MCF 10A (cell line): Measurements from ENCODE around the gene WFDC5. TPM values are rescaled to one million over a fixed set of nuclear protein-coding genes. Genes with fewer than 3 reads are reported as not detected.

ENCODE experiments used
- BruUV-seq: library from RNA; stranded (reverse); fragments of 400-500 nt; replicated peaks from 2 replicates; lab custom pipeline; 2021; lab: Mats Ljungman, UMichigan
- CTCF ChIA-PET: fragments of 300-600 bp; sonication (Branson Sonifier 250); formaldehyde crosslinking; extraction: SDS; loops from one replicate; lab custom pipeline; 2021; ENCODE audit warnings: antibody characterized with exemption, inconsistent platforms; lab: Yijun Ruan, JAX
- POLR2A ChIA-PET: fragments of 300-600, 350-650 bp; sonication (Branson Sonifier 250); formaldehyde crosslinking; extraction: SDS; loops from one replicate; lab custom pipeline; 2020; ENCODE audit warnings: antibody characterized with exemption, inconsistent platforms; lab: Yijun Ruan, JAX
- DNase-seq: peaks from one replicate; pipeline ENCODE4 v3.0.0-alpha.2; 2018; ENCODE audit not compliant: unreplicated experiment
- H3K27ac Mint-ChIP-seq: one replicate; pipeline ENCODE4 v1.8.0; 2022; ENCODE audit warnings: mild to moderate bottlenecking, low read depth, mixed read lengths; ENCODE audit not compliant: unreplicated experiment
- H3K27me3 Mint-ChIP-seq: one replicate; pipeline ENCODE4 v1.8.0; 2022; ENCODE audit warnings: mixed read lengths; ENCODE audit not compliant: insufficient read depth, unreplicated experiment
- H3K36me3 Mint-ChIP-seq: one replicate; pipeline ENCODE4 v1.8.0; 2022; ENCODE audit warnings: mild to moderate bottlenecking, moderate library complexity, mixed read lengths; ENCODE audit not compliant: insufficient read depth, unreplicated experiment
- H3K4me1 Mint-ChIP-seq: one replicate; pipeline ENCODE4 v1.8.0; 2022; ENCODE audit warnings: mixed read lengths; ENCODE audit not compliant: insufficient read depth, unreplicated experiment
- H3K4me3 Mint-ChIP-seq: one replicate; pipeline ENCODE4 v1.8.0; 2022; ENCODE audit warnings: mild to moderate bottlenecking, moderate library complexity, mixed read lengths; ENCODE audit not compliant: unreplicated experiment
- H3K9me3 Mint-ChIP-seq: one replicate; pipeline ENCODE4 v1.8.0; 2022; ENCODE audit warnings: mixed read lengths; ENCODE audit not compliant: unreplicated experiment
- CTCF ChIP-seq: fragments of 200-600 bp; IDR thresholded peaks from one replicate; pipeline ENCODE4 v1.8.0; 2022; ENCODE audit warnings: antibody characterized with exemption, mild to moderate bottlenecking; ENCODE audit not compliant: unreplicated experiment
- intact Hi-C: fragments of 100-400 bp; cut with micrococcal nuclease; formaldehyde crosslinking; loops from 2 replicates; pipeline ENCODE4 v1.14.1; 2022
- total RNA-seq: library from RNA; stranded (reverse); gene quantifications from 2 replicates; pipeline ENCODE4 v1.2.3, GENCODE V29; 2022

WFDC5 gene
- total RNA-seq, 1 experiment from 2014 or later: not detected

- no TSS peak for BruUV-seq
- peaks cover 14% of the 10 kb centered on the region for H3K4me1 Mint-ChIP-seq
Observed at GRCh38 chr20:45087814-45088213, 27.2 kb downstream of the WFDC5 start.

GRCh38 chr20:45087097-45087790, 27.7 kb downstream of the WFDC5 start:
- CTCF ChIA-PET: interaction anchor here (0.6 to 1.9 kb wide), 8 partner anchors 8 to 206 kb away, joined by 3 to 11 read pairs (median 4); no protein-coding TSS in a partner anchor
- Mint-ChIP-seq H3K4me3 (no peak overlapping the region), H3K27ac (no peak overlapping the region), H3K36me3 (peaks cover 3% of the 10 kb centered on the region), H3K4me1 (peaks cover 14% of the 10 kb centered on the region), H3K27me3 (no peaks in the 10 kb centered on the region), H3K9me3 (no peaks in the 10 kb centered on the region)
- DNase-seq: no peak
- no peak for TF ChIP-seq CTCF
- POLR2A ChIA-PET: interaction anchor here (0.8 to 1.8 kb wide), 9 partner anchors 8 to 75 kb away, joined by 3 to 8 read pairs (median 4); no protein-coding TSS in a partner anchor
- BruUV-seq: no TSS peak
- intact Hi-C loops: no loop called here

More at GRCh38 chr20:45087814-45088213, 27.2 kb downstream of the WFDC5 start:
- H3K27me3 Mint-ChIP-seq: no peaks in the 10 kb centered on the region
- no peaks in the 10 kb centered on the region for H3K36me3 Mint-ChIP-seq
- no peak overlapping the region for H3K27ac Mint-ChIP-seq
- no peaks in the 10 kb centered on the region for H3K9me3 Mint-ChIP-seq
- H3K4me3 Mint-ChIP-seq: no peak overlapping the region
- intact Hi-C loops: no loop called here
- CTCF ChIA-PET: interaction anchor here (0.6 to 1.9 kb wide), 6 partner anchors 44 to 206 kb away, joined by 3 to 11 read pairs (median 4); no protein-coding TSS in a partner anchor
- TF ChIP-seq CTCF: no peak
- POLR2A ChIA-PET: interaction anchor here (0.8 to 1.8 kb wide), 4 partner anchors 8 to 67 kb away, joined by 4 to 8 read pairs (median 4); no protein-coding TSS in a partner anchor
- peak; percentile 36 for DNase-seq

- H3K27me3 Mint-ChIP-seq: no peaks in the 10 kb centered on the region
- no peak for DNase-seq
- ChIA-PET CTCF (interaction anchor here (0.7 to 1.9 kb wide), 5 partner anchors 9 to 685 kb away, joined by 3 to 11 read pairs (median 5); no protein-coding TSS in a partner anchor), POLR2A (interaction anchor here (1.0 to 1.4 kb wide), 5 partner anchors 9 to 74 kb away, joined by 3 to 6 read pairs (median 3); no protein-coding TSS in a partner anchor)
- H3K4me3 Mint-ChIP-seq: no peak overlapping the region
- H3K9me3 Mint-ChIP-seq: no peaks in the 10 kb centered on the region
- no TSS peak for BruUV-seq
- TF ChIP-seq CTCF: no peak
- H3K36me3 Mint-ChIP-seq: peaks cover 17% of the 10 kb centered on the region
- H3K4me1 Mint-ChIP-seq: peaks cover 14% of the 10 kb centered on the region
- H3K27ac Mint-ChIP-seq: no peak overlapping the region
- intact Hi-C loops: no loop called here
Observed at GRCh38 chr20:45085867-45086266, 29.1 kb downstream of the WFDC5 start.

- no peaks in the 10 kb centered on the region for H3K27me3 Mint-ChIP-seq
- ChIA-PET CTCF (interaction anchor here (1.9 kb wide), 1 partner anchor 10 kb away, joined by 11 read pairs; no protein-coding TSS in a partner anchor), POLR2A (no interaction called here)
- H3K4me1 Mint-ChIP-seq: peaks cover 14% of the 10 kb centered on the region
- H3K4me3 Mint-ChIP-seq: no peak overlapping the region
- no peaks in the 10 kb centered on the region for H3K9me3 Mint-ChIP-seq
- TF ChIP-seq CTCF: no peak
- no TSS peak for BruUV-seq
- H3K27ac Mint-ChIP-seq: no peak overlapping the region
- intact Hi-C loops: no loop called here
- DNase-seq: no peak
- peaks cover 22% of the 10 kb centered on the region for H3K36me3 Mint-ChIP-seq
Observed at GRCh38 chr20:45085289-45085688, 29.7 kb downstream of the WFDC5 start.
